ENCODE results near the gene KPNB1.

Gene KPNB1

GRCh38 chr17:47708864-47709541 is 59.3 kb downstream of the KPNB1 start:
- no peak for TF ChIP-seq CTCF (IDR thresholded peaks at IDR 0.05; ENCODE audit: low read depth, low read length, missing control alignments)
- in situ Hi-C loops (cut with HindIII; ENCODE audit: low sequenced_read_pairs) = no loop called here
- no peak for DNase-seq (ENCODE audit: low read depth)
- no peak overlapping the region for H3K4me3 ChIP-seq (ENCODE audit: low read depth, low read length)

- in situ Hi-C loops (cut with HindIII; ENCODE audit: low sequenced_read_pairs) = no loop called here
Measured at GRCh38 chr17:47709594-47709993, 59.9 kb downstream of the KPNB1 start.

GRCh38 chr17:47711366-47712099 is 61.8 kb downstream of the KPNB1 start:
- in situ Hi-C loops (cut with HindIII; ENCODE audit: low sequenced_read_pairs) = no loop called here
- no peak overlapping the region for H3K4me3 ChIP-seq (ENCODE audit: low read depth, low read length)
- no peak for TF ChIP-seq CTCF (IDR thresholded peaks at IDR 0.05; ENCODE audit: low read depth, low read length, missing control alignments)
- DNase-seq (ENCODE audit: low read depth) = no peak

More at GRCh38 chr17:47709594-47709993, 59.9 kb downstream of the KPNB1 start:
- TF ChIP-seq CTCF (IDR thresholded peaks at IDR 0.05; ENCODE audit: low read depth, low read length, missing control alignments) = no peak
- no peak for DNase-seq (ENCODE audit: low read depth)
- H3K4me3 ChIP-seq (ENCODE audit: low read depth, low read length) = no peak overlapping the region

GRCh38 chr17:47712330-47713023 is 62.8 kb downstream of the KPNB1 start:
- in situ Hi-C loops (cut with HindIII; ENCODE audit: low sequenced_read_pairs) = no loop called here
- no peak for DNase-seq (ENCODE audit: low read depth)
- TF ChIP-seq CTCF (IDR thresholded peaks at IDR 0.05; ENCODE audit: low read depth, low read length, missing control alignments) = no peak
- no peak overlapping the region for H3K4me3 ChIP-seq (ENCODE audit: low read depth, low read length)

- TF ChIP-seq CTCF (IDR thresholded peaks at IDR 0.05; ENCODE audit: low read depth, low read length, missing control alignments) = no peak
- no peak overlapping the region for H3K4me3 ChIP-seq (ENCODE audit: low read depth, low read length)
- no peak for DNase-seq (ENCODE audit: low read depth)
- in situ Hi-C loops (cut with HindIII; ENCODE audit: low sequenced_read_pairs) = no loop called here
Measured at GRCh38 chr17:47713980-47714700, 64.4 kb downstream of the KPNB1 start.

- no peak overlapping the region for H3K4me3 ChIP-seq (ENCODE audit: low read depth, low read length)
- no peak for TF ChIP-seq CTCF (IDR thresholded peaks at IDR 0.05; ENCODE audit: low read depth, low read length, missing control alignments)
- in situ Hi-C loops (cut with HindIII; ENCODE audit: low sequenced_read_pairs) = no loop called here
- no peak for DNase-seq (ENCODE audit: low read depth)
Measured at GRCh38 chr17:47714773-47715396, 65.2 kb downstream of the KPNB1 start.
